Fibroblast of the conjunctiva (primary cell): ENCODE measurements around the gene USP5.
A peak's percentile ranks its signal among the peaks of the same experiment; 100 is the strongest.
"Not testable (repeated sequence)": the region's sequence is repeated elsewhere in the genome, so short reads cannot be mapped to it uniquely, and the experiment has no call there.

Experiments
- DNase-seq: peaks from one replicate; pipeline ENCODE4 v3.0.0-alpha.2; 2010; ENCODE audit warnings: low read depth

USP5 gene

DNA sequence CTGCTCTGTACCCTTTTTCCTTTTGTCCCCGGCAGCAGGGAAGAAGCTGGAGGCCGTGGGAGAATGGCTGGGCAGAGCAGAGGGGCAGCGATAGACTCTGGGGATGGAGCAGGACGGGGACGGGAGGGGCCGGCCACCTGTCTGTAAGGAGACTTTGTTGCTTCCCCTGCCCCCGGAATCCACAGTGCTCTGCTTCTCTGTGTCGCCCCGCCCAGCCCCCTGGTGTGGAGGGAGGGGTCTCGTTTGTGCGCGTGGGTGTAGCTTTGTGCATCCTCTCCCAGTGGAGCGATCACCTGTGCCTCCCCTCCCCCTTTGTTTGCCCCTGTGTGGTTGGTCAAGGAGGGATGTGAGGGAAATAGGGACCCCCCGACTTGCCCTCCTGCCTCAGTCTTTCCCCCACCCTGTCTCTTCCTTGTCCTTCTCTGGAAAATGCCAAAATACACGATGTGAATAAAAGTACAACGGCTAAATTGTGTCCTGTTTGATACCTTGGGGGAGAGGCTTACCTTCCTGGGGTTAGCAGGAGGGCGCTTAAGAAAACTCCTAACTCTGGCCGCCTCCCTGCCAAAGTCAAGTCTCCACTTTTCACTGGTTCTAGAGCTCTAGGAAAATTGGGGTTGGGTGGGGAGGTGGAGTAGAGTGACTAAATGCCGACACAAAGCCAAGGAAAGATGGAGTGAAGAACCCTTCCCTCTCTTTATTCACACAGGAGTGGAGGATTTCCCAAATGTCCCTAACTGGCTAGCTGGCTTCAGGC, 14.4 kb downstream of the USP5 start:
- no peak for DNase-seq

DNA sequence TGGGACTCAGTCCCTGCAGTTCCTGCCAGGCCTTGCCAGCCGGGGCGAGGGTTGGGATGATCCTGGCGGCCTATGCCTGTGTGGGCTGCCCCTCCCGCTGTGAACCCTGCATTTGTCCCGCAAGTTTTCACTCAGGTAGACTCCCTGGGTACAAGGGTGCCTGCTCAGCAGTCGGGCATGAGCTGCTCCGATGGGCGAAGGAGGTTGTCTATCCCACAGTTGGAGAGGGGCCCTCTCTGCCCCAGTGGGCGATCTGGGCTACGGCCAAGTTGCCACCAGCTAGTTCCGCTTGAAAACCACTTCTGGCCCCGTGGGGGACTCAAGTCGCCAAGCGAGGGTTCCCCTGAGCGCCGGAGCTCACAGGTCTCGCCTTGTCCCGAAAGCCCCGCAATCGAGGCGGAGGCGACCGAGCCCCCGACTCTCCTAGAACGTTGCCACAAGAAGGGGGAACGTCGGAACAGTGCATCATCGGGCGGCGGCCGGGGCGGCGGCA, 15.0 kb downstream of the USP5 start:
- DNase-seq, result no peak

DNA sequence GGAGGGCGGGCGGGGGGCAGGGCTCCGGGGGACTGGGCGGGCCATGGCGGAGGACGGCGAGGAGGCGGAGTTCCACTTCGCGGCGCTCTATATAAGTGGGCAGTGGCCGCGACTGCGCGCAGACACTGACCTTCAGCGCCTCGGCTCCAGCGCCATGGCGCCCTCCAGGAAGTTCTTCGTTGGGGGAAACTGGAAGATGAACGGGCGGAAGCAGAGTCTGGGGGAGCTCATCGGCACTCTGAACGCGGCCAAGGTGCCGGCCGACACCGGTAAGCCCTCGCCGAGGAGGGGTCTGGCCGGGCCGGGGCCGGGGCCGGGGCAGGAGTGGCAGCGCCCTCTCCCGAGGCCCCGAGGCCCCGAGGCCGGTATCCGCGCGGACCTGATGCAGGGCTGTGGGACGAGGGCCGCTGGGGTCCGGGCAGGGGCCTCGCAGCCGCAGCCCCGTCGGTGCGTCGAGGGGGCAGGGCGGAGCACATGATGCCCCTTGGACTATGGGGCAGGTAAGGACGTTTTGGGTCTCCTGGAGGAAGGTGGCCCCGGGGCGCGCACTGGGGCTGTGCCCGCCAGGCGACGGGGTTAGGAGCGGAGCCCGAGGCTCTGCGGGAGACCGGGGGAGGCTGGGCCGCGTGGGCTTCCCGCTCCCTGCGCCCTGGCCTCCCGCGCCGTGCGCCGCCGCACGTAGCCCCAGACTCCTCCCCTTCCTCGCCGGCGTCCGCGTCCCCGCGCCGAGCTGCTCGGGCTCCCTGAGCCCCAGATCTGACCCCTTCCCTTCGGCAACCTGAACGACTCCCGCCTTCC, 15.7 kb downstream of the USP5 start, which contains the start of gene TPI1:
Gene TPI1 (plus strand): TSS at position 119 of the 798 bp plus-strand sequence. CDS start 36 bp downstream, at position 155.
- DNase-seq, result peak; percentile 65

DNA sequence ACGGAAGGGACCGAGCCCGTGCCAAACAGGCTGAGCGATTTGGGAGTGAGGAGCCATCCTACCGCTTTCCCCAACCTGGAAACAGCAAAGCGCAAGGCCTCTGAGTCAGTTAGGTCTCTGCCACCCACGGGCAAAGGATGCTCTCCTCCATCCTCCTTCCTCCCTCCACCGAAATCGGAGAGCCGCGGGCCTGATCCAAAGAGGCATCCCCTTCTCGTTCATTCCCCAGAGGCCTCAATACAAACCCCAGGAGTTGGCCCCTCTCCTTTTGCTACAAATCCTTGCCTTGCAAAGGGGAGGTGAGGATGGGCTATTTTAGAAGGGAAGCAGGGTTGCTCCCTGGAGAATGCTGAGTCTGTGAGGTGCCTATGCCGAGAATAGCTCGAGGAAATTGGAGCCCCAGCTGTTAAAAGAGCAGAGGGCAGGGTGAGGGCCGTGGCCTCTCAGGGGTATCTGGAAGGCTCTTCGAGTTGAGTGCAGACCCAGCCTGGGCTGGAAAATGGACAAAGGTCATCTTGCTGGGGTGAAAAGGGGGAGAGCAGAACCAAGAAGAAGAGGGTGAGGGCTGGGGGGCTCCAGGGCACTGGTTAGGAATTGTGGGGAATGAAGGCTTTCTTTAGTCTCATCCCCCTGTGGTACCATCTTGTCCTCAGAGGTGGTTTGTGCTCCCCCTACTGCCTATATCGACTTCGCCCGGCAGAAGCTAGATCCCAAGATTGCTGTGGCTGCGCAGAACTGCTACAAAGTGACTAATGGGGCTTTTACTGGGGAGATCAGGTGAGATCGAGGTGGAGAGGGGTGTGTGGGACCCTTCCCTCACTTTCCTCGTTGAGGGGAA, 16.5 kb downstream of the USP5 start:
- DNase-seq, result no peak

DNA sequence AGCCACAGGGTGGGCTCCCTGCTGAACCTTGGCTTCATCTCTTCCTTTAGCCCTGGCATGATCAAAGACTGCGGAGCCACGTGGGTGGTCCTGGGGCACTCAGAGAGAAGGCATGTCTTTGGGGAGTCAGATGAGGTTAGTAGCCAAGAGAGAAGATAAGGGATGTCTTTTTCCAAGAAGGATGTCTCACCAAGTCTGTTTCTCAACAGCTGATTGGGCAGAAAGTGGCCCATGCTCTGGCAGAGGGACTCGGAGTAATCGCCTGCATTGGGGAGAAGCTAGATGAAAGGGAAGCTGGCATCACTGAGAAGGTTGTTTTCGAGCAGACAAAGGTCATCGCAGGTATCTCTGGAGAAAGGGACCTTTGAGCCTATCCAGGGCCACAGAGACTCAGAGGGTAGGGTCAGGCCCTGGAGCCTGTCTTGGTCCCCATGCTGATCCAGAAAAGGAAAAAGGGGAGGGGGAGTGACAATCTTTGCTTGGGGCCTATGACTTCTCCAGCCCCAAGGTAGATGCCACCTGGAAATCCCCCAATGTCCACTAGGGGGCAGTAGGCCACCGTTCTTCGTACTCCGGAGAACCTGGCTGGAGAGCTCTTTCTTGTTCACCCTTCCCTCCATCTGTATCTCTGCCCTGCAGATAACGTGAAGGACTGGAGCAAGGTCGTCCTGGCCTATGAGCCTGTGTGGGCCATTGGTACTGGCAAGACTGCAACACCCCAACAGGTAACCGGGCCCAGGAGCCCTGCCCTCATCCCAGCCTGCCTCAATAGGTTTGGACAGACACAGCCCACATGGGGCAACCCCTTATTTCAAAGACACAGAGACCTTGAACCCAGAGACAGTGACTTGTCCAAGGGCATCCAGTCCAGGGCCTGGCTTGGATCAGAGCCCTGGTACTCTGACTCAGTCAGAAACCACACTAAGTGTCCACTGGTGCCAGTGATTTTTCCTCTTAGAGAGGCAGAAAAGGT, 17.4 kb downstream of the USP5 start:
- DNase-seq, result no peak

DNA sequence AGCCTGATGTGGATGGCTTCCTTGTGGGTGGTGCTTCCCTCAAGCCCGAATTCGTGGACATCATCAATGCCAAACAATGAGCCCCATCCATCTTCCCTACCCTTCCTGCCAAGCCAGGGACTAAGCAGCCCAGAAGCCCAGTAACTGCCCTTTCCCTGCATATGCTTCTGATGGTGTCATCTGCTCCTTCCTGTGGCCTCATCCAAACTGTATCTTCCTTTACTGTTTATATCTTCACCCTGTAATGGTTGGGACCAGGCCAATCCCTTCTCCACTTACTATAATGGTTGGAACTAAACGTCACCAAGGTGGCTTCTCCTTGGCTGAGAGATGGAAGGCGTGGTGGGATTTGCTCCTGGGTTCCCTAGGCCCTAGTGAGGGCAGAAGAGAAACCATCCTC, 18.4 kb downstream of the USP5 start:
- not testable (repeated sequence) for DNase-seq

DNA sequence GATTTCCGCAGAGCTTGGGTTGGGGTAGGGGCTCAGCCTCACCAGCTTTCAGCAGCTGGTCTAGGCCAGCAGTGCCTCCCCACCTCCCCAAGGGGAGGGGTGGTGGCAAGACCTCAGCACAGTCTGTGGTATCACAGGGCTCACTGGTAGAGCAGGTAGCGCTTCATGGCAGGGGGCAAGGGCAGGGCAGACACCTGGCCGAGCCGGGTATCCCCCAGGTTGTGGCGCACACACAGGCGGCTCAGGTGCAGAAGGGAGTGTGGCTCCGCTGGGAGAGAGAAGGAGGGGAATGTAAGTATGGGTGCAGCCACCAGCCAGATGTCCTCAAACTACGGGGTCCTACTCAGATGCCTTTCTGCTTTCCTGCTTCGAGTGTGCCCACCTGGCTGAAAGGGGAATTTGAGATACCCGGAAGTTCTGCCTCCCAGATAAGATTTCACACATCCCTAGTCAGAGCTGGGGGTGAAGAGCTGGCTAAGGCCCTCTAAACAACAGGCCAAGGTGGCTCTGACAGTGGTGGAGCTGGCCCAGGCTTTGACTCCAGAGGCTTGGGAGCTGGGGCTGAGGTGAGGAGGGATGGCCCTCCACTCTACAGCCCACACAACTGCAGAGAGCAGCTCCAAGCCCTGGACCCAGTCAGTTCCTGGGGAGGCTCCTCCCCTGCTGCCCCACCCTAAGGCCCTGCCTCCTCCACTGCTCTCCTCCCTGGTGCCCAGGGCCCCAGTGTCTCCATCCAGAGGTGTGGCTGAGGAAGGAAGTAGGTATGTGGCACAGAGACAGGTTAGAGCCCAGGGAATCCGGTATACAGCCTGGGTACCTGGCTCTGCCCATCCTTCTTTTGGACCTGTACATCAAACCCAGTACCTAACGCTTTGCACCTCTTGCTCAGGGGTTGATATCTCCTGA, 19.4 kb downstream of the USP5 start:
- no peak for DNase-seq

DNA sequence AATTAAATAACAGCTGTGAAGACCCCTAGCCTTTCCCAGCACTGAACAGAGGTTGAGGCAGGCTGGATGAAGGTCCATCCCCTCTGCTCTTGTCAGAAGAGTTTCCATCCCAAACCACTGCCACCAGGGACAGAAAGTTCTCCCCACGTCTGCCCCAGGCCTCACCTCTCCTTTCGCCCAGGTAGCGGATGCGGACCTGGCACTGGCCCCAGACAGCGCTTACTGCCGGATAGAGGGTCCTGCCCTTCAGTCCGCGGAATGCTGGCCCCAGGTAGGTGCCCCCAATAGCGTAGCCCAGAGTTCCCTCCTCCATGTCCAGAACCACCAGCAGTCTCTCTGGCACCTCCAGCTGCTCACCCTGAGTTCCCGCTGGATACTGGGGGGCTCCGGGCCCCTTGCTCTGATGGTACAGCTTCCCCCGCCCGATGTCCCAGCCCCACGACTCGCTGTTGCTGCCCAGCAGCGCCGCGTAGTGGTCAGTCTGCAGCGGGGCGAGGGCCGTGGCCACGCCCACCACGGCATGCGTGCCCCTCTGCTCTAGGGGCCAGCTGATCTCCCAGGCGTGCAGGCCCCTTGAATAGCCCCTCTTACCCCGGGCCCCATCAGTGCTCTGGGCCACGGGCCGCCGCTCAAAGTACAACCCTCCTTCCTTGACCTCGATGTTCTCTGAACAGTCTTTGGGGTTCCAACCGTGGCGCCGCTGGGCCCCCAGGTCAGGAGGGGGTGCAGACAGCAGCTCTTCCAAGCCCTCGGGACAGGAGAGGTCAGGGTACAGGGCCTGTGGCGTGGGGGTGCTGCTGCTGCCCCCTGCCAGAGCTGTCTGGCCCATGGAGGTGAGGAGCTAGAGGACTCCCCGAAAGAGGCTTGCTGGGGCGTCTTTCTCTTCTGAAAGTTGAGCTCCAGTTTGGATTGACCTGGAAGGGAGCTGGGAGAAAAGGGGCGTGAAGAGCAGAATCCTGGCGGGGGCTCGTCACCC, 20.4 kb downstream of the USP5 start:
- DNase-seq, result no peak

DNA sequence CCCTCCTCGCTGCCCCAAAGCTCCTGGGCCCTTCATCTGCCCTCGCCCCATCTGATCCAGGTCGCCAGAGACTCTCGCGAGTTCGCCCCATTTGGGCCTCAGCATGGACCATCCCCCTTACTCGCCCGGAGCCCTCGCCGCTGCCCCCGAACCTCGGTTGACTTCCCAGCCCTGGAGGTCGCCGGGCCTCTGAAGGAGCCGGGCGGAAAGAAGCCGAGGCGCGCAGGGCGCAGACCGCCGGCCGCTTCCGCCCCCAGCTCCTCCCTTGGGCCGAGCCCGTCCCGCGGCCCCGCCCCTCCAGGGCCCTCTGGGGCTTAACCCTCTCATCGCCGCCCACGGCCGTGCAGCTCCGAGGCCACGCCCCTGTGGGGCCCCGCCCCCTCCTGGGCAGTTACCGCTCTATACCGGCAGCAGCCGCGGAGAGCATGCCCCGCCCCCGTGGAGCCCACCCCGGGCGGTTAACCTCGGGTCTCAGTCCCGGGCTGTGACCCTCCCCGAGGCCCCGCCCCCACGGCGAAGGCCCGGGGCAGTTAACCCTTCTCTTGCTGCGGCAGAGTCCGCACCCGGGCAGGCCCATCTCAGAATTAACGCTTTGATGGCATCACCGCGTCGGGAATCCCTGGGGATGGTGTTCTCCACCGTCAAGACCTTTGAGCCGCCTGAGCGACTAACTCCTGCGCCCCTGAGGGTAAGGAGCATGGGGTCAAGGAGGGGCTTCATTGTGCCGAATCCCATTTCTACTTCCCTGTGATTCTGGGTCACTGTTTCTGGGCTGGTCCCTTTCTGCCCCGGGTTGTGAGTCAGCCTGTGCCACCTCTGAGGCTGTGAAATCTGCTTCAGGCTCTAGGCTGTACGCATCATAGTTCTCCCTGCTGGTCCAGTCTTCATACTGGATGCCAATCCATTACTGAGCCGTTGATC, 21.4 kb downstream of the USP5 start, which contains the start of gene SPSB2:
Gene SPSB2 (minus strand): TSS at position 210 of the 921 bp plus-strand sequence. CDS start 402 bp downstream, outside the sequence.
- peak; percentile 91 for DNase-seq

DNA sequence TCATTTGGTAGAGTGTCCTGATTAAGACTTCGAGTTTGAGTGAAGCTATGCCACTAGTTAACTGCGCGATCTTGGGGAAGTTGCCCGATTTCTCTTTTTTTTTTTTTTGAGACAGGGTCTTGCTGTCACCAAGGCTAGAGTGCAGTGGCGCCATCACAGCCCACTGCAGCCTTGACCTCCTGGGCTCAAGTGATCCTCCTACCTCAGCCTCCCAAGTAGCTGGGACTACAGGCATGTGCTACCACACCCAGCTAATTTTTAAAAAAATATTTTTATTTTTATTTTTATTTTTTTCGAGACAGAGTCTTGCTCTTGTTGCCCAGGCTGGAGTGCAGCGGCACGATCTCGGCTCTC, 22.0 kb downstream of the USP5 start:
- DNase-seq, result not testable (repeated sequence)

DNA sequence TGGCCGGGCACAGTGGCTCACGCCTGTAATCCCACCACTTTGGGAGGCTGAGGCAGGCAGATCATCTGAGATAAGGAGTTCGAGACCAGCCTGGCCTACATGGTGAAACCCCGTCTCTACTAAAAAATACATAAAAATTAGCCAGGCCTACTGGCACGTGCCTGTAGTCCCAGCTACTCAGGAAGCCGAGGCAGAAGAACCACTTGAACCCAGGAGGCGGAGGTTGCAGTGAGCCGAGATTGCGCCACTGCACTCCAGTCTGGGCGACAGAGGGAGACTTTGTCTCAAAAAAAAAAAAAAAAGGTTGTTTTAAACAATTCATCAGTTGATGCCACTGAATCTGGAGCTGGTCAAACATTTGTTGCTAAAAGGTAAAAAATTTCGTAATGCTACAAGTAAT, 27.9 kb downstream of the USP5 start:
- DNase-seq, result not testable (repeated sequence)

DNA sequence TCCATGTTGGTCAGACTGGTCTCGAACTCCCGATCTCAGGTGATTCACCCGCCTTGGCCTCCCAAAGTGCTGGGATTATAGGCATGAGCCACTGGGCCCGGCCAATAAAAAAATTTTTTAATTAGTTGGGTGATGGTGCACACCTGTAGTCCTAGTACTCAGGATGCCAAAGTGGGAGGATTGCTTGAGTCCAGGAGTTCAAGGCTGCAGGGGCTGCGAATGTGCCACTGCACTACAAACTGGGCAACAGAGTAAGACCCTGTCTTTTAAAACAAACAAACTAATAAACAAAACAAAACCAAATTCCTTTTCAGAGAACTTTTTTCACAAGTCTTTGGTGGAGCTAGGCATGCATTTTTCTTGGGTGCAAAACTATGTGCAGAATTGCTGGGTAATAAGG, 31.3 kb downstream of the USP5 start:
- DNase-seq, result no peak

DNA sequence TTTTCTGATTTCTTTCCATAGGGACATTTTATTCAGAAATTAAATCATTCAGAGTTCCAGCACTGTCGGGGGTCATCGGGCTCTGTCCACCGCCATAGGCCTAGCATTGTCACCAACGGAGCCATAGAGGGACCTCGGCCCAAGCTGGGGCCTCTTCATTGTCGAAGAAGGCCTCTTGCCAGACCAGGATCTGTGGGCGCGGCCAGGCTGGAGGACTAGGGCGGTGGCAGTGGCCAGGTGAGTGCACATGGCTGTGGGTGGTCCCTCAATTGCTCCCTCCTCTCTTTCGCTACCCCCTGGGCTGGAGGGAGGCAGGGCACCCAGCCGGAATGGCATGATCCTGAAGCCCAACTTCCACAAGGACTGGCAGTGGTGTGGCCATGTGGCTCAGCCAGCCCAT, 31.7 kb downstream of the USP5 start:
- DNase-seq, result no peak

DNA sequence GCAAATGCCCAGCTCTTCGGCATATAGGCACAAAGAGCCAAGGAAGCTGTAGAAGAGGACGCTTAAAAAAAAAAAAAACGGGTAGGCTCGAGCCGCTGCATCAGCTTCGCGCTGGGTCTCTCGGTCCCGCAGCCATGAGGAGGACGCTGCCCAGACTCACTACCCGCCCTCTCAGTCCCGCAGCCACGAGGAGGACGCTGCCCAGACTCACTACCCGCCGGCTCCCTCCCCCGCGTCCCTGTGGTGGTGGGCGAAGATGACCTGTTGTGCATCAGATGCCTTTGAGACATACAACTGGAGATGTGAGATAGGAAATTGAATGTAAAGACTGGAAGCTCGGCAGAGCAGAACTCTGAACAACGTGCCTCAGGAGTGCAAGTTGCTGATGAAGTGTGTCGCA, 32.6 kb downstream of the USP5 start:
- DNase-seq, result no peak

DNA sequence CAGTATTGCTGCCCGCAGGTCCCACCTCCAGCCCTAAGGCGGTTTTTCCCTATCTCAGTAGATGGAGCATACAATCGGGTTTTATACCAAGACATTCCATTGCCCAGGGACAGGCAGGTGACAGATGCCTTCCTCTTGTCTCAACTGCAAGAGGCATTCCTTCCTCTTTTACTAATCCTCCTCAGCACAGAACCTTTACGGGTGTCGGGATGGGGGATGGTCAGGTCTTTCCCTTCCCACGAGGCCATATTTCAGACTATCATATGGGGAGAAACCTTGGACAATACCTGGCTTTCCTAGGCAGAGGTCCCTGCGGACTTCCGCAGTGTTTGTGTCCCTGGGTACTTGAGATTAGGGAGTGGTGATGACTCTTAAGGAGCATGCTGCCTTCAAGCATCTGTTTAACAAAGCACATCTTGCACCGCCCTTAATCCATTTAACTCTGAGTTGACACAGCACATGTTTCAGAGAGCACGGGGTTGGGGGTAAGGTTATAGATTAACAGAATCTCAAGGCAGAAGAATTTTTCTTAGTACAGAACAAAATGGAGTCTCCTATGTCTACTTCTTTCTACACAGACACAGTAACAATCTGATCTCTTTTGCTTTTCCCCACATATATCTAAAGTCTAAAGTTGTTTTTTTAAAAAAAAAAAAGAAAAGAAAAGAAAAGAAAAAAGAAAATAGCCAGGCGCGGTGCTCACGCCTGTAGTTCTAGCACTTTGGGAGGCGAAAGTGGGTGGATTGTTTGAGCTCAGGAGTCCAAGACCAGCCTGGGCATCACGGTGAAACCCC, 34.5 kb downstream of the USP5 start:
- DNase-seq, result not testable (repeated sequence)

DNA sequence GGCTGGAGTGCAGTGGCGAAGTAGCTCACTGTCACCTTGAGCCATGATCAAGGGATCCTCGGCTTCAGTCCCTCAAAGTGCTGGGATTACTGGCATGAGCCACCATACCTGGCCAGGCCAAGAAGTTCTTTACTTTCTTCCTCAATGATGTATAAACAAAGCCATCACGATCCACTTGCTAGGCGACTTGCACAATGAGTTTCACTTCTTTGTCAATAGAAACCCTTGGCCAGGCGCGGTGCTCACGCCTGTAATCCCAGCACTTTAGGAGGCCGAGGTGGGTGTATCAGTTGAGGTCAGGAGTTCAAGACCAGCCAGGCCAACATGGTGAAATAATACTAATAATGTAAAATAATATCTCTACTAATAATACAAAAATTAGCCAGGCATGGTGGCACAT, 35.5 kb downstream of the USP5 start:
- DNase-seq, result no peak

DNA sequence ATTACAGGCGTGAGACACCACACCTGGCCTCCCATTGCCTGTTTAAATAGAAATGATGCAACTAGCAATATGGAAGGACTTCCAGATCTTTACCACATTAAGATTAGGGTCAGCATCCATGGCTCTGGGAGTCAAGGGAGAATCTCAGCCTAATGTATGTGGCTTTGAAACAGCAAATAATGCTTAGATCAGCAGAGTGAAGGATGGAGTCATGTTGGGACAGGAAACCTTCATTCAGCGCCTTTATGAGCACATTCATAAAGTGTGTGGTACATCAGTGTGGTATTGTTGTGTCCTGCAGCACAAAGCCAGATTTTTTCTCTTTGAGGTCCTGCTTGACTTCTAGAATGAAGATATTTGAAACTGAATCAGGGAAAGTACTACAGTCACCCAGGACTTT, 36.4 kb downstream of the USP5 start:
- no peak for DNase-seq
